SKM-1 (cell line): ENCODE measurements around the gene DNAJC12.
"Not testable (repeated sequence)": the region's sequence is repeated elsewhere in the genome, so short reads cannot be mapped to it uniquely, and the experiment has no call there.

Source experiments
- DNase-seq: peaks from one replicate; lab custom pipeline; 2025; ENCODE audit not compliant: unreplicated experiment; lab: John Stamatoyannopoulos, UW

Gene DNAJC12

DNA sequence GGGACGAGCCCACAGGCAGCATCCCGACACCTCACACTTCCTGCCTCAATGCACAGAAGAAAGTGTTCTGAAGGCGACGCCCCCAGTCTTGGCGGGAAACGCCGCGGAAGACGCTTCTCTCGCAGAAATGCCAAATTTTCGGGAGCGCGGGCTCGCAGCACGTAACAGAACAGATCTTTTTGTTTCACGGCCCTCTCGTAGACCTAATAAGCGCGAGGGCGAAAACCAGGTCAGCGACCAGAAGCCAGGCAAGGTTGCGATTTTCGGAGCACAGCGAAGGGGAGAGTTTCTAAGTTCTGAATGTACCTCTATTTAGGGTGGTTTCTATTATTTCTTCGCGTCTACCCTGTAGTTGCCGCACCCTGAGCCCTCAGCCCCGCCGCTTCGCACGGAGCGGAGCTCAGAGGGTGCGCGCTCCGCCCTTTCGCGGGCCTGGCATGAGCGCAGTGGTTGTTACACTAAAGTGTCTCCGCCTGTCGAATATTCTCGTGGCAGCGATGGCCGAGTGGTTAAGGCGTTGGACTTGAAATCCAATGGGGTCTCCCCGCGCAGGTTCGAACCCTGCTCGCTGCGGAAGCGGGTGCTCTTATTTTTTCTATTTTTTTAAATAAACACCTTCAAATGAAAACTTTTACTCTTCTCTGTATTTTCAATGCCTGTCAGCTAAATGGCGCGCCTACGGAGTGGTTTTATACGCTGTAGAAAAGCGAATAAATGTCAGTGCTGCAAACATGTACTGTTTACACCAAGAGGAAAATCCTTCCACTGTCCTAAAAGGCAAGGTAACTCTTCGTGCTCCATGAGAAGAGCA lies 73.8 kb downstream of the DNAJC12 start:
- peak; percentile 85 for DNase-seq

DNA sequence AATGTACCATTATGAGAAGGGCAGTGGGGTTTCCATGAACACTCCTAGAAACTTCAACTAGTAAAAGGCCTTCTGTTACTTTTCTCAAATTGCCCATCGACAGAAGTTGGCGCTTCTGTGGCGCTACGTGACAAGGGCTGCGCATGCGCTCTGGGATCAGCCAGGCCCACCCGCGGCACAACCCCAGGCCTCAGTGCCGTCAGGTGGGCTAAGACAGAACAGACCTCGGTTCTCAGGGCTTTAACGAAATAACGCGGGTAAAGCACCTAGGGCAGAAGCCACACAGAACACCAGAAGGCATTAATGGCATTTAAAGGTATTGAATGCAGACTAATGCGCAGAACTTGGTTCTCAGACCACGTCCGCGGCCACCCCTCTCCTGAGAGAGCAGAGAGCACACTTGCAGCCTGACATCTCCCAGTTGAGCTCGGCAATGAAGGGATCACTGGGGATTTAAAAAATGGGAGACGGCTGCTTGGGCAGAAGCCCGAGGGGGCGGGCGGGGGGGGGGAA lies 74.4 kb downstream of the DNAJC12 start:
- no peak for DNase-seq

DNA sequence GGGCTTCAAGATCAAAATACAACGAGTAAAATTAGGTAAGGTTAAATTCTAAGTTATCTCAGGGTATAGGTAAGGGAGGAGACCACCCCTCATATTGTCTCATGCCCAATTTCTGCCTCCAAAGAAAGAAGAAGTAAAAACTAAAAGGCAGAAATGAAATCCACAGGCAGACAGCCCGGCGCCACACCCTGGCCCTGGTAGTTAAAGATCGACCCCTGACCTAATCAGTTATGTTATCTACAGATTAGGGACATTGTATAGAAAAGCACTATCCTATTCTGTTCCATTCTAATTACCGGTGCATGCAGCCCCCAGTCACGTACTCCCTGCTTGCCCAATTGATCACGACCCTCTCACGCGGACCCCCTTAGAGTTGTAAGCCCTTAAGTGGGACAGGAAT lies 75.4 kb downstream of the DNAJC12 start:
- DNase-seq = not testable (repeated sequence)

DNA sequence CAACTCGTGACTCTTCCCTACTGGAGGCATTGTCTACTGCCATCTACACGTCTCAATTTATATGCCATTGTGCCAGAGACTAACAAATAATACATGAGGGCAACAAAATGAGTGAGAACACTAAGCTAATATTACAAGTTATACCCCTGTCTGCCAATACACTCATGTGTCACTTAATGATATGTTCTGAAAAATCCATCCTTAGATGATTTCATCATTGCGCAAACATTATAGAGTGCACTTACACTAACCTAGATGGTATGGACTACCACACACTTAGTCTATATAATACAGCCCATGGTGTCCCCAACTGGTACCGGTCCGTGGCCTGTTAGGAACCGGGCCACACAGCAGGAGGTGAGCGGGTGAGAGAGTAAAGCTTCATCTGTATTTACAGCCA lies 77.7 kb downstream of the DNAJC12 start:
- DNase-seq = no peak
